Kidney tubule cell (primary cell): ENCODE data around the gene LRRC37A3.
A peak's percentile ranks its signal among the peaks of the same experiment; 100 is the strongest.
"Not testable (repeated sequence)": the region's sequence is repeated elsewhere in the genome, so short reads cannot be mapped to it uniquely, and the experiment has no call there.

Experiments used
- DNase-seq: peaks from one replicate; pipeline ENCODE4 v3.0.0-alpha.2; 2018; ENCODE audit warnings: low spot score

Gene LRRC37A3

DNA sequence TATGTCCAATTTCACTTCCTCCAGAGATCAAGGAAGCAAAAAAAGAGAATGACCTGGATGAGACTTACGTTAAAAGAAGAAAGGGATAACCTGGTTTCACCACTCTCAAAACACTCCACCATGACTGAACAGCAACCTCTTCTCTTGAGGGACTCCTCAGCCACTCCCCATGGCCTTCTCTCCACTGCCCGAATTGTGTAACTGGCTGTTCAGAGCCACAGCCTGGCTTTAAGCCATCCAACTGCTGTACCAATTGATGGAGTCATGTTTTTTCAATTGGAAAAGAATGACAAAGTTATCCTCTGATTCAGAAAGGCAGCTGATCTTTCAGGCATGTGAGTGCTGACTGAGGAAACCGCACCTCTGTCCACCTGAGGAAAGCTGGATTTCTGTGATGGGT lies 85.2 kb downstream of the LRRC37A3 start:
- peak; percentile 70 for DNase-seq

- DNase-seq, result not testable (repeated sequence)
Observed at GRCh38 chr17:64830631-64831040, 88.6 kb downstream of the LRRC37A3 start.

GRCh38 chr17:64829824-64830630 lies 89.3 kb downstream of the LRRC37A3 start:
- DNase-seq, result not testable (repeated sequence)

- not testable (repeated sequence) for DNase-seq
Observed at GRCh38 chr17:64829068-64829467, 90.2 kb downstream of the LRRC37A3 start.

DNA sequence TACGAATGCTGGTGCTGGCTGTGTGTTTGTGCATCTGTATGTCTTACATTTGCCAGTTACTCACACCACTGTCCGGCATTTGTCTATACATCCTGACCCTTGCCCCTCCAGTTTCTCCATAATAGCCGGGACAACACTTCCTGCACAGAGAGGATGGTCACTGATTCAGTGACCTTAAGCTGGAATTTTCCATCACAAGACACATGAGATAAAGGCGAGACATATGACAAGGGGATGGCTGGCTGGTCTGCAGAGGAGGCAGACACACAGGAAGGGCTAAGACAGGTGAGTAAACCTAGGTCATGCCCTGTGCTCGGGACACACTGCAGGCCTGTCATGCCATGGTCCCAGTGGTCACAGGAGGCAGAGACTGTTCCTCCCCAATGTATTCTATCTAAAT lies 100.4 kb downstream of the LRRC37A3 start:
- DNase-seq, result not testable (repeated sequence)

DNA sequence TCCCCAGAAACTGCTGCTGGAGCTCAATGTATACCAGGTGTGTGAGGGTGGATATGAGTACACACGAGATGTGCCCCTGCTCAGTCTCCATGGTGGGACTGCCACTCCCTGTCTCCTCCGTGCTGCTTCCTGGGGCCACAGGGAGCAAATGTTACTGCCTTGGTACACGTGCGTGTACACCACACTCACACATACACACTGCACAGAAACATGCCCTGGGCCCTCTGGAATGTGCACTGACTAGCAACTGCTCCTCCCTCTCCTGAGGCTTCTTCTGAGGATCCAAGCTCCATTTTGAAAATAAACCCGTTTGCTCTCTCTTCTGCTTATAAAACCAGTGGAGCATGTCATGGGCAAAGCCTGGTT lies 103.5 kb downstream of the LRRC37A3 start:
- not testable (repeated sequence) for DNase-seq

GRCh38 chr17:64814993-64815832 lies 104.1 kb downstream of the LRRC37A3 start:
- DNase-seq, result peak; percentile 45

DNA sequence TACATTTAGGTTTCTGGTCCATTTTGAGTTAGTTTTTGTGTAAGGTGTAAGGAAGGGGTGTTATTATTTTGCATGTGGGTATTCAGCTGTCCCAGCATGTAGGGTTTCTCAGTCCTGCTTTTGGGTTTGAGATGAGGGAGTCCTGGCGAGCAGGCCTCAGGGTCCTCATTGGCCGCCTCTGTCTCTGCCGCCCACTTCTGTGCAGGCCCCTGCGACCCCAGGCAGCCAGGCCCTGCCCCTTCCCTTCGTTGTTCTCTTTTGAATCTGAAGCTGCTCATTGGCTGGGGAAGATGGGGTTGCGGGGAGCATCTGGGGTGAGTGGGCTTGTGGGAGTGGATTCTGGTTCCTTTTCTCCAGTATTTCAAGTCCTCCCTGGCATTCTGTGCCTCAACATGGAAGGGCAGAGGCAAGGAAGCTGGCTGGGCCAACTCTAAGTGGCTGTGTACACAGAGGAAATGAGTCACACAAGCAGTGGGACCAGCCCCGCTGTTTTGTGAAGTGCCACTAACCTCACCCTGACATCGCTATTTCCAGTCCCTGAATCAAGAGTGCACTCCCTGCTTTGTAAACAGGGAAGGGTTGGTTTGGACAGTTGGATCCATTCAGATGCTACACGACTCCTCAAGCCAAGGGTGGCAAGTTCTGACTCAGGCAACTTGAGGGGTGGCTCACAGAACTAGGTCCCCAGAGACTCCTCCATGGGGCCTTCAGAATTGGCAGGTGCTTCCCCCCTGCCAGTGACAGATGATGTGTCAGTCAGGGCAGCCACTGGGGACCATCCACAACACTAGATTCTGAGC lies 110.9 kb downstream of the LRRC37A3 start:
- peak; percentile 83 for DNase-seq
